ENCODE data around the gene TUBG2. TPM values are rescaled to one million over a fixed set of nuclear protein-coding genes. Genes with fewer than 3 reads are reported as not detected.

TUBG2 gene
- total and polyA plus RNA-seq, 2 of the 8 experiments (the other 6 are each of a cell fraction or from before 2014, with no cell fraction given) = 14.8 to 16.6 TPM

GRCh38 chr17:42651392-42651791, 7.7 kb upstream of the TUBG2 start:
- DNase-seq (ENCODE audit: low read depth in 1 of 2, low spot score in 2 of 2) (no peak), FAIRE-seq (no peak)
- Histone ChIP-seq H2BK5ac (ENCODE audit: low read depth, low read length) (no peak overlapping the region), H4K20me1 (replicated peaks in 1 of 2; ENCODE audit: control insufficient read depth in 1 of 2, insufficient read depth in 2 of 2, low read length in 2 of 2) (no peaks in the 10 kb centered on the region), H3K23me2 (ENCODE audit: low read depth, low read length) (no peaks in the 10 kb centered on the region; the same call in 1 of the 2 replicates), H3K27me3 (replicated peaks in 1 of 4; ENCODE audit: control insufficient read depth in 3 of 4, extremely low read depth in 1 of 4, insufficient read depth in 3 of 4, low read length in 3 of 4) (no peaks in the 10 kb centered on the region), H3K79me1 (ENCODE audit: low read depth, low read length) (no peaks in the 10 kb centered on the region), H2BK120ac (replicated peaks; ENCODE audit: low read depth, low read length) (no peak overlapping the region), H3K36me3 (ENCODE audit: control insufficient read depth in 2 of 4, insufficient read depth in 4 of 4, low read length in 3 of 4) (no peaks in the 10 kb centered on the region), H4K91ac (replicated peaks; ENCODE audit: insufficient read length, low read length) (no peak overlapping the region), H3K27ac (ENCODE audit: low read depth, low read length) (no peak overlapping the region), H3K14ac (ENCODE audit: insufficient read length) (no peak overlapping the region), H4K5ac (ENCODE audit: insufficient read length, low read depth, low read length) (no peak overlapping the region), H3K4me2 (ENCODE audit: insufficient read depth in 1 of 2, low read depth in 2 of 2, low read length in 2 of 2) (no peak overlapping the region), H2AK5ac (ENCODE audit: low read depth, low read length) (no peak overlapping the region), H3K56ac (replicated peaks; ENCODE audit: insufficient read length, low read depth, low read length) (no peak overlapping the region), H3K4me1 (replicated peaks in 1 of 4; ENCODE audit: control insufficient read depth in 3 of 4, insufficient read depth in 4 of 4, low read length in 3 of 4) (peaks cover 0 to 7% (median 0%) of the 10 kb centered on the region in 4 experiments; a peak in 3 of 7 replicates), H2BK20ac (ENCODE audit: low read length) (no peak overlapping the region), H3K4ac (replicated peaks; ENCODE audit: insufficient read length, low read depth, low read length) (no peak overlapping the region), H2AFZ (ENCODE audit: low read length) (no peak overlapping the region), H3K18ac (ENCODE audit: extremely low read depth, low read length) (no peak overlapping the region), H3K9me3 (ENCODE audit: insufficient read depth in 2 of 2, low read depth in 1 of 2, low read length in 1 of 2) (no peaks in the 10 kb centered on the region), H2BK15ac (ENCODE audit: low read length) (no peak overlapping the region), H2BK12ac (ENCODE audit: low read depth, low read length) (no peak overlapping the region), H3K23ac (ENCODE audit: insufficient read length) (no peak overlapping the region), H3K4me3 (ENCODE audit: extremely low read depth in 1 of 4, insufficient read depth in 2 of 4, low read depth in 3 of 4, low read length in 4 of 4) (no peak overlapping the region), H3K79me2 (ENCODE audit: control insufficient read depth in 1 of 2, insufficient read depth in 2 of 2, low read length in 2 of 2) (no peaks in the 10 kb centered on the region), H3K9ac (replicated peaks in 1 of 4; ENCODE audit: extremely low read depth in 1 of 4, low read depth in 3 of 4, low read length in 3 of 4) (no peak overlapping the region), H4K8ac (ENCODE audit: extremely low read depth, insufficient read depth, low read length) (no peak overlapping the region)
- 94% methylated on average over 4 of the region's 4 CpGs; no CpG with 5 or more reads in 1 of the 2 experiments for WGBS, 2 experiments (ENCODE audit: extremely low coverage in 1 of 2, insufficient coverage in 1 of 2, insufficient read length in 1 of 2, insufficient replicate concordance in 2 of 2, low coverage in 1 of 2, low lambda C conversion rate in 2 of 2, missing lambda C conversion rate in 1 of 2)
- ChIA-PET POLR2A (ENCODE audit: partially characterized antibody) (interaction anchor here (0.6 to 1.0 kb wide), 4 partner anchors 9 to 400 kb away, joined by 3 read pairs; no protein-coding TSS in a partner anchor), CTCF (ENCODE audit: partially characterized antibody) (interaction anchor here (0.6 to 1.2 kb wide), 3 partner anchors 15 to 1999 kb away, joined by 3 read pairs; no protein-coding TSS in a partner anchor)
- no peak for TF ChIP-seq HDAC6 (IDR thresholded peaks at IDR 0.05; ENCODE audit: low read depth, low read length)
- no peak for TF ChIP-seq CTCF (IDR thresholded peaks at IDR 0.05; ENCODE audit: control extremely low read depth in 1 of 3, insufficient read depth in 1 of 3, low read depth in 1 of 3, low read length in 3 of 3)
- TF ChIP-seq PHF8 (conservative IDR thresholded peaks at IDR 0.05; ENCODE audit: low read depth, low read length) = no peak
- TF ChIP-seq CHD1 (IDR thresholded peaks at IDR 0.05; ENCODE audit: low read depth, low read length) = no peak
- no peak for TF ChIP-seq SIX5 (IDR thresholded peaks at IDR 0.05; ENCODE audit: low read depth, low read length)
- no peak for TF ChIP-seq CTBP2 (IDR thresholded peaks at IDR 0.05; ENCODE audit: borderline replicate concordance, insufficient read depth, insufficient read length, low read length)
- no peak for TF ChIP-seq MAFK (IDR thresholded peaks at IDR 0.05; ENCODE audit: low read depth, low read length)
- no peak for TF ChIP-seq SP4 (IDR thresholded peaks at IDR 0.05; ENCODE audit: low read length)
- no peak for TF ChIP-seq EP300 (IDR thresholded peaks at IDR 0.05; ENCODE audit: borderline replicate concordance in 1 of 2, low read depth in 2 of 2, low read length in 2 of 2)
- no peak for TF ChIP-seq GABPA (IDR thresholded peaks at IDR 0.05; ENCODE audit: borderline replicate concordance, insufficient read depth, low read length)
- TF ChIP-seq SIRT6 (IDR thresholded peaks at IDR 0.05; ENCODE audit: low read length) = no peak
